Tibial nerve (tissue), 4 donors: ENCODE data around the gene ZNRD2. TPM values are rescaled to one million over a fixed set of nuclear protein-coding genes. Genes with fewer than 3 reads are reported as not detected.

Source experiments
- DNase-seq, 2 donors: peaks; one replicate each; pipeline ENCODE4 v3.0.0-alpha.2; 2019; ENCODE audit warnings: low spot score in 2 of 2
- H3K27ac ChIP-seq, 4 donors: fragments of 200-600 bp; sonication (generic) in 3 of 4; one replicate each; pipeline ENCODE4 v1.5.1; 2017 to 2019; ENCODE audit warnings: mild to moderate bottlenecking in 1 of 4
- H3K27me3 ChIP-seq, 2 donors: fragments of 200-600 bp; sonication (generic) in 1 of 2; one replicate each; pipeline versions ENCODE4 v1.5.1 to v1.6.0; 2017 to 2019
- H3K36me3 ChIP-seq, 3 donors: fragments of 200-600 bp; sonication (generic); one replicate each; pipeline ENCODE4 v1.5.1; 2018 to 2019
- H3K4me1 ChIP-seq, 4 donors: fragments of 200-600 bp; sonication (generic) in 3 of 4; one replicate each; pipeline ENCODE4 v1.5.1; 2017 to 2019
- H3K4me3 ChIP-seq, 4 donors: fragments of 200-600 bp; sonication (generic) in 3 of 4; one replicate each; pipeline ENCODE4 v1.5.1; 2017 to 2019; ENCODE audit warnings: mild to moderate bottlenecking in 1 of 4, moderate library complexity in 1 of 4
- H3K9me3 ChIP-seq, 4 donors: fragments of 200-600 bp; sonication (generic) in 3 of 4; one replicate each; pipeline ENCODE4 v1.5.1; 2017 to 2019
- CTCF ChIP-seq, 5 experiments: fragments of 200-600 bp in 3 of 5; fragments of 450-650 bp in 2 of 5; sonication (generic) in 3 of 5; IDR thresholded peaks; one replicate each; pipeline ENCODE4 v1.5.1; 2016 to 2019; ENCODE audit warnings: antibody characterized with exemption in 5 of 5, mild to moderate bottlenecking in 3 of 5, moderate library complexity in 2 of 5
- EP300 ChIP-seq, 2 donors: sonication (generic); formaldehyde crosslinking; IDR thresholded peaks; one replicate each; pipeline ENCODE4 v1.6.1; 2017; ENCODE audit warnings: antibody characterized with exemption in 2 of 2, mild to moderate bottlenecking in 1 of 2
- POLR2A ChIP-seq, 2 donors: fragments of 450-650 bp; IDR thresholded peaks; one replicate each; pipeline ENCODE4 v1.6.1; 2017; ENCODE audit warnings: antibody characterized with exemption in 2 of 2, mild to moderate bottlenecking in 2 of 2, moderate library complexity in 2 of 2
- WGBS, 2 donors: methylation state at CpG; one replicate each; pipeline ENCODE4 v1.1.5; 2018; 5-methylcytosine and 5-hydroxymethylcytosine counted together
- total RNA-seq, 4 donors: library from RNA; depleted of rRNA; stranded (reverse); fragments of >200 nt; gene quantifications; one replicate each; pipeline ENCODE4 v1.1.0, GENCODE V29; 2016

Gene ZNRD2
- total RNA-seq, 4 donors from 2014 or later, result 49.6 to 70.8 (median 56.5) TPM

- Histone ChIP-seq H3K9me3 (no peaks in the 10 kb centered on the region), H3K4me3 (no peak overlapping the region), H3K27me3 (no peaks in the 10 kb centered on the region), H3K27ac (peak overlapping the region; percentile 95 to 98 (median 98)), H3K36me3 (peaks cover 0 to 41% (median 0%) of the 10 kb centered on the region in 3 donors), H3K4me1 (peaks cover 0 to 83% (median 61%) of the 10 kb centered on the region in 4 donors)
- 87 to 88% methylated on average over 4 of the region's 4 CpGs for whole genome bisulfite sequencing, 2 donors
- TF ChIP-seq CTCF (IDR thresholded peaks at IDR 0.05) (no peak), EP300 (IDR thresholded peaks at IDR 0.05) (no peak), POLR2A (IDR thresholded peaks at IDR 0.05) (no peak)
- no peak for DNase-seq
Measured at GRCh38 chr11:65554842-65555430, 15.3 kb upstream of the ZNRD2 start.

- no peaks in the 10 kb centered on the region for H3K27me3 ChIP-seq
- TF ChIP-seq CTCF (IDR thresholded peaks at IDR 0.05), result no peak
- no peak for TF ChIP-seq EP300 (IDR thresholded peaks at IDR 0.05)
- H3K9me3 ChIP-seq, result no peaks in the 10 kb centered on the region
- peaks cover 0 to 91% (median 68%) of the 10 kb centered on the region in 4 donors for H3K4me1 ChIP-seq
- peak overlapping the region in 1 of 4 donors; percentile 61 for H3K4me3 ChIP-seq
- H3K27ac ChIP-seq, result peak overlapping the region; percentile 95 to 98 (median 98)
- DNase-seq, result no peak
- H3K36me3 ChIP-seq, result peaks cover 0 to 35% (median 0%) of the 10 kb centered on the region in 3 donors
- WGBS, 2 donors, result 15 to 19% methylated on average over 6 of the region's 6 CpGs
Measured at GRCh38 chr11:65555693-65556231, 14.5 kb upstream of the ZNRD2 start.

DNA sequence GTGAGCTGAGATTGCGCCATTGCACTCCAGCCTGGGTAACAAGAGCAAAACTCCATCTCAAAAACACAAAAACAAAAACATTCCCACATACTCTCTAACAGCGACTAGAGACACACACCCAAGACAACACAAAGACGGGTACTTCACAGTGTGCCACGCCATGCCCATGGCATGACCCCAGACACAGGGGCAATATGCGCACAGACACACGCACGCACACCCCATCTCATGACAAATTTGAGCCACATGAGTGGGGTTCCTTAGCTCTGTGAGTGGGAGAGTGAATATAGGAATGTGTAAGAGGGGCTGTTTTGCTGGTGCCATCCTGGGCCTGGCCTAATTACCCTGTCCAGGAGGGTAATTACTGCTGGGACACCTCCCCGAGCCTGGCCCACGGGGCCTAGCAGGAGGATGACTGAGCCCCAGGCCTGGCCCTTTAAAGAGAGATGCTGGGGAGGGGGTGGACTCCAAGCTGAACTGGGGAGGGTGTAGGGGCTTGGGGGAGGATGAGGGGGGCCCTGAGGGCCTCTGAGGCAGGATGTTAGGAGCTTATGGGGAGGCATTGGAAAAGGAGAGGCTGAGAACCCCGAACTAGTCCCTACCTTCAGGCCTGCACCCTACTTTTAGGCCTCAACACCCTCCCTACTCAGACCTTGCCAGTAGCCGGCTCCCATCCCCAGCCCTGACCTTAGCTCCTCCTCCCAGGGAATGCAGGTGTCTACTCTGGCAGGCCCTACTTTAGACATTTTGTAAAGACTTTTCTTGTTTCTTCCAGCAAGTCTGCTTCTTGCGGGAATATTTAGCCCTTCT, 13.6 kb upstream of the ZNRD2 start:
- Histone ChIP-seq H3K27me3 (no peaks in the 10 kb centered on the region), H3K4me1 (peaks cover 0 to 88% (median 69%) of the 10 kb centered on the region in 4 donors), H3K9me3 (no peaks in the 10 kb centered on the region), H3K27ac (peak overlapping the region; percentile 95 to 98 (median 98)), H3K36me3 (peaks cover 0 to 25% (median 0%) of the 10 kb centered on the region in 3 donors), H3K4me3 (peak overlapping the region; percentile 38 to 64 (median 58))
- no peak for DNase-seq
- 34 to 47% methylated on average over 9 to 12 of the region's 12 CpGs for WGBS, 2 donors
- TF ChIP-seq POLR2A (IDR thresholded peaks at IDR 0.05), result no peak
- no peak for TF ChIP-seq EP300 (IDR thresholded peaks at IDR 0.05)
- TF ChIP-seq CTCF (IDR thresholded peaks at IDR 0.05), result no peak

GRCh38 chr11:65557280-65558001, 12.8 kb upstream of the ZNRD2 start:
- TF ChIP-seq CTCF (IDR thresholded peaks at IDR 0.05), result no peak
- TF ChIP-seq POLR2A (IDR thresholded peaks at IDR 0.05), result no peak
- no peak for TF ChIP-seq EP300 (IDR thresholded peaks at IDR 0.05)

More at GRCh38 chr11:65557280-65558001, 12.8 kb upstream of the ZNRD2 start:
- peaks cover 0 to 18% (median 0%) of the 10 kb centered on the region in 3 donors for H3K36me3 ChIP-seq
- H3K4me1 ChIP-seq, result peaks cover 0 to 80% (median 68%) of the 10 kb centered on the region in 4 donors
- no peaks in the 10 kb centered on the region for H3K9me3 ChIP-seq
- H3K27ac ChIP-seq, result peak overlapping the region; percentile 95 to 98 (median 98)
- DNase-seq, result no peak
- peak overlapping the region; percentile 55 to 64 (median 60) for H3K4me3 ChIP-seq
- WGBS, 2 donors, result 1 to 11% methylated on average over 21 to 23 of the region's 47 CpGs
- no peaks in the 10 kb centered on the region for H3K27me3 ChIP-seq
